CD4-positive, alpha-beta T cell treated with Interleukin-4 for 1 hour (primary cell): ENCODE data around the gene MCOLN2.

Source experiments
- DNase-seq, 2 donors: peaks; one replicate each; pipeline ENCODE4 v3.0.0-alpha.2; 2020 to 2022

The MCOLN2 gene

DNA sequence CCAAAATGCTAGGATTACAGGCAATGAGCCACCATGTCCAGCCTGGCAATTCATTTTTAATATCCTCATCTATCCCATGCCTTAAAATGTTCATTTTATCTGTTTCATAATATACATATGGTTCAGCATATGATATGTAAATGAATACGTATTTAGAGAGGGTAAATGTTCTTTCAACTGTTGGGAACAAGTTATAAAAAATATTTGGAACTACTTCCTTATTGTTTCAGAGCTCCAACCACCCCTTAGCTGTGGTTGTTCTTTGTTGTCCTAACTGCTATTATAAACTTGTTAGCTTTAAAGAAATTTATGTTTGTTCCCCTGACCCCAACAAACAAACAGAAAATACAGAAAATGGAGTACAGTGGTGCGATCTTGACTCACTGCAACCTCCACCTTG is 14.5 kb downstream of the MCOLN2 start:
- no peak for DNase-seq

DNA sequence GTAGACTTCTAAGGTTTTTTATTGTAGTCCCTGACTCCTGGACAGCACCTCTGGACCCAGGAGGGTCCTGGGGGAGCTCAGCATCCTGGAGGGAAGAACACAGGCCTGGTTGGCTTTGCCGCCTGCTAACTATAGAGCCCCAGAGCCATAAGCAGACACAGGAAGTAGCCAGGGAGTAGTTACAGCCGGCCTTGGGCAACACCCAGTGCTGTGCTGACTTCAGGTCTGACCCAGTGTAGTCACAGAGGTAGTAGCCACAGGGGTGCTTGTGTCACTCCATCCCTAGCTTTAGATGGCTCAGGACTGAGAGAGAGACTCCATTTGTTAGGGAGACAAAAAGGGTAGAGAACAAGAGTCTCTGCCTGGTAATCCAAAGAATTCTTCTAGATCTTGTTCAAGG is 21.9 kb downstream of the MCOLN2 start:
- DNase-seq: no peak

- peak in 1 of 2 donors; percentile 22 for DNase-seq
Measured at GRCh38 chr1:84973498-84974334, 23.2 kb downstream of the MCOLN2 start.

GRCh38 chr1:84972377-84972987 is 24.4 kb downstream of the MCOLN2 start:
- no peak for DNase-seq

DNA sequence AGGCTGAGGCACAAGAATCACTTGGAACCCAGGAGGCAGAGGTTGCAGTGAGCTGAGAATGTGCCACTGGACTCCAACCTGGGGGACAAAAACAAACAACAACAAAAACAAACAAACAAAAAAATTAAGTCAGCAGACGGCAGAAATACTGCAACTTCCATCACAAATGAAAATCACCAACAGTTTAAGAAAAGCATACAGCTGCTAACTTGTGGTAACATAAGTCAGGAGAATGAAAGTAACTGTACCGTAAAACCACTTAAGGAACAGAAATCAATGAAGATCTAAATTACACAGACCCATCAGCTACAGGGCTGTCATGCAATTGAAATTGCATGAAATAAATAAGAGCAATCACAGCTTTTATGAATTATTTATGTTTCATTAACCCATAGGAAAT is 25.0 kb downstream of the MCOLN2 start:
- DNase-seq: no peak

- no peak for DNase-seq
Measured at GRCh38 chr1:84969489-84970250, 27.2 kb downstream of the MCOLN2 start.

DNA sequence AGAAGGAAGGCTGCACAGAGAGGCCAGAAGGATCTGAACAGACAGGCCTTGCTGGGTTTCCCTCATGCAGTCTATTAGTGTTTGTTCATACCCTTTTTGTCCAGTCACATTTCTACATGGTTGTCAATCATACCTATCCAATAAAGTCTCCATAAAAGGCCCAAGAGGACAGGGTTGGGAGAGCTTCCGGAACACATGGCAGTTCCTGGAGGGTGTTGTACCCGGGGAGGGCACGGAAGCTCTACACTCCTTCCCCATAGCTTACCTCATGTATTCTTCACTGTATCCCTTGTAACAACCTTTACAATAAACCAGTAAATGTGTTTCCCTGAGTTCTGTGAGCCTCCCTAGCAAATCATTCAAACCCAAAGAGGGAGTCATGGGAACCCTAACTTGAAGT is 28.0 kb downstream of the MCOLN2 start:
- no peak for DNase-seq

DNA sequence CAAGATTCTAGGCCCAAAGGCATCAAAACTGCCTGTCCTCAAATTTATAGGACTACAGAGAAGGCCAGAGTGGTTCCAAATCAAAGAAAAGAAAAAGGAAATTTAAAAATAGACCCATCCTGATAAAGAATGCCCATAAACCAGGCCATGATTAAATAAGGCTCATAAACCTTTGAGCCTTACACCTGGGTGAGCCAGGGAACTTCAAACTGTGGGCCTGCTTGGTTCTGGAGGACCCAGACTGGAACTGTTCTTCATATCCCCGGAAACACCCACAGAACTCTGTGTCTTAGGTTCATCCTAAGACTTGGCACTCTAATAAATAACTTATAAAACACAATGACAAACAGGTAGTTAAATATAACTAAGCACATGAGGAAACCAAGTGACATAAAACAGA is 28.8 kb downstream of the MCOLN2 start:
- DNase-seq: no peak

DNA sequence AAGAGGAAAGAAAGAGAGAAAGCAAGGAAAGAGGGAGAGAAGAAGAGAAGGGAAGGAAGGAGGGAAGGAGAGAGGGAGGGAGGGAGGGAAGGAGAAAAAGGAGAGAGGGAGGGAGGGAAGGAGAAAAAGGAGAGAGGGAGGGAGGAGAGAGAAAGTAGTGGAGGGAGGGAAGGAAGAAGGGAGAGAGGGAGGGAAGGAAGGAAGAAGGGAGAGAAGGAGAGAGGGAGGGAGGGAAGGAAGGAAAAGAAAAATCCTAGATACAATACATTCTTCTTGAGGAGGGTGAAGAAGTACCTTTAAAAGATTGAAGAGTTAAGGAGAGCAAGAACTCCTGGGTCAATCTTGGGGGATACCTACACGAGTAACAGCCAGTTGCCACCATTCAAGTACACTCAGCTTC is 29.2 kb downstream of the MCOLN2 start:
- DNase-seq: no peak

GRCh38 chr1:84963021-84963420 is 33.9 kb downstream of the MCOLN2 start:
- no peak for DNase-seq

DNA sequence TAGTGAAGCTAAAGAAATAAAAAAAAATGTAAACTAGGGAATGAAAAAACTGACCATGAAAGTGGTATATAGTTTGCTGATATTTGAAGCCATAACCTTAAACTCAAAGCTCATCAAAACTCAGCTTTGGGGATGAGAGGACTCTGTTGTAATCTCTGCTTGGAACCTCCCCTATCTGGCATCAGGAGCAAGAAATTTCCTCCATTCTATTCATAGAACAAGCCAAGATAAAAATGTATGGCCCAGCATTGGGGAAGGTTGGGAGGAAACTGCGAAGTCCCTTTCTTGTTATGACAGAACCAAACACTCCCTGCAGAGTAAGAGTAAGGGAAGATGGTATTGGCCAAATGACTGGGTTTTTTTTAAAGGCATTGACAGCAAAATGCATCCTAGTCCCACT is 35.6 kb downstream of the MCOLN2 start:
- no peak for DNase-seq

- no peak for DNase-seq
Measured at GRCh38 chr1:84960371-84960770, 36.5 kb downstream of the MCOLN2 start.

DNA sequence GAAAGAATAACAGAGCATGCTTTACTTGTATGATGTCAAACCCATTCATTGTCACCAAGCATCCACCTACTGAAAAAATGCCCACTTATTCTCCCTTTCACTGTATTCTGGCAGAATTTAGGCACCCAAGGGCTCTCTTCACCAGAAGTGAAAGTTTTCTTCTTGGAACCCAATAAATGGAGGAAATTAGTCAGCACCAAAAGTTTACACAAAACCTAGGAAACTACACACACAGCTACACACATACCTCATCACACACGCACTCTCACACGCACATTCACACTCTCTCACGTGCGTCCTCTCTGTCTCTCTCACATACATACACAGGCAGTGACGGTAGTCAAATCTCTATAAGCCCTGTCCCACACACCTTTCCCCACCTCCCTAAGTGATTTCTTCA is 37.6 kb downstream of the MCOLN2 start:
- peak in 1 of 2 donors; percentile 34 for DNase-seq

DNA sequence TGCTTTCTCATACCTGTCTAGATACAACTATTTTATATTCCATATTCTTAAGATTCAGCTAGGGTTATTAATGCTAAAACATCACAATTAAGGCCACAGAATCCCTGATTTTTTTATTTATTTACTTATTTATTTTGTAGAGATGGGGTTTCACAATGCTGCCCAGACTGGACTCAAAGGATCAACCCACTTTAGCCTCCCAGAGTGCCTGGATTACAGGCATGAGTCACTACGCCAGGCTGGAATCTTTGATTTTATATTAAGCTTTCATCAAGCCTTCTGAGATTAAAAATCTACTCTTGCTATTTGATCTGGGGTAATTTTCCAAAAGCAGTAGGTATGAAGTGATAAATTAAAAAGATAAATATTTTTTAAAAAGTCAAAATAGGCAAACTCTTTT is 38.9 kb downstream of the MCOLN2 start:
- DNase-seq: no peak

GRCh38 chr1:84956655-84957054 is 40.3 kb downstream of the MCOLN2 start:
- no peak for DNase-seq

DNA sequence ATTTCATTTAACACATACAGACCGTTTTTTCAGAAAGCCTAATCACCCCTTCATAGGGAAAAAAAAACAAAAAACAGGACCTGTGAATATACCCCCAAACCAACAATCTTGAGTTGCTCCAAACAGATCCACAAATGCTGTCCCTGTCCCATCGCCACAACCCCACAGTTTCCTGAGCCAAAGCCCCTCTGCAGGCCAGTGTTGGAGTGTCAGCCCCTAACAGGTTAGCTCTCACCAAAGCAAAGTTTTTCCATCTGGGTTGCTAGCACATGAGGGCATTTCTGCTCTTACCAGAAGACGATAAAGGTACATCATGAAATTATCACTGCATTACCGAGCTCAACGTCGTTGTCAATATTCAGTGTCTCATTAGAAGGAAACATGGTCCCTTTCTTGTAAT is 40.8 kb downstream of the MCOLN2 start:
- no peak for DNase-seq

DNA sequence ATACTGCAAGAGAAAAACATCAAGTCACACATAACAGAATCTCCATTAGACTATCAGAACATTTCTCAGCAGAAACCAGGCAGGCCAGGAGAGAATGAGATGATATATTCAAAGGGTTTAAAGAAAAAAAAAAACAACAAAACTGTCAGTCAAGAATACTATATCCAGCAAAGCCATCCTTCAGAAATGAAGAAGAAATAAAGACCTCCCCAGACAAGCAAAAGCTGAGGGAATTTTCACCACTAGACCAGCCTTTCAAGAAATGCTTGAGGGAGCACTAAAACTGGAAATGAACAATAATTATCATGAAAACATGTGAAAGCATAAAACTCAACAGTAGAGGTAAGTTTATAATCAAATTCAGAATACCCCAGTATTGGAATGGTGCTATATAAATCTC is 47.2 kb downstream of the MCOLN2 start:
- no peak for DNase-seq

GRCh38 chr1:84947536-84948410 is 49.1 kb downstream of the MCOLN2 start:
- DNase-seq: no peak

DNA sequence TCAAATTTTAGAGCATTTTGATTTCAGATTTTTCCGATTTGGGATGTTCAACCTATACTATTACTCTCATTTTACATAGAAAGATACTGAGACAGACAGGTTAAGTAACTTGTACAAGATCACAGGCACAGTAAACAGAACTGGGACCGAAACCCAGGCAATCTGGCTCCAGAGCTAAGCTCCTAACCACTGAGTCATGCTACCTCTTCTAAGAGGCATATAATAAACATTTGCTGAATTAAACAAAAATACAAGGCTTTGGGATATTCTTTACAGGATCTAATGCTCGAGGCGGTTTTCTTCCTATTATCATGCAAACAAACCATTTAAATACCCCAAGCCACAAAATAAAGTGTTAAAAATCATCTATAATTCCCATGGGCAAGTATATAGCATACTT is 50.3 kb downstream of the MCOLN2 start:
- no peak for DNase-seq

- peak; percentile 81 to 92 for DNase-seq
Measured at GRCh38 chr1:84944767-84945486, 52.0 kb downstream of the MCOLN2 start.

DNA sequence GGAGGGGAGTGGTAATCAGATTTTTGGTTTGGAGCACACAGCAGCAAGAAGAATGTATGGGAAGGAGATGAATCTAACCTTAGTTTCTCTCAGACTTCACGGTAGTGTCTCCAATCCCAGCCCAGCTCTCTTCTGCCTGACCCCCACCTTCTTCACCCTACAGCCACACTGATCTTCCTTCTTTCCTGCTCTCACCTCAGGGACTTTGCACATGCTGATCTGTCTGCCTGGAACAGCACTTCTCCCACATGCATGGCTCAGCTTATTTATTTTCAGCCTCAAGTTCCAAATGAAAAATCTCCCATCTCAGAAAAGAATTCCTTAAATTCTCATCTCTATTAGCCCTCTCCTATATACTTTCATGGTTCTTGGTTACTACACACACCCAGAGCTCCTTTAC is 55.1 kb downstream of the MCOLN2 start:
- DNase-seq: no peak

DNA sequence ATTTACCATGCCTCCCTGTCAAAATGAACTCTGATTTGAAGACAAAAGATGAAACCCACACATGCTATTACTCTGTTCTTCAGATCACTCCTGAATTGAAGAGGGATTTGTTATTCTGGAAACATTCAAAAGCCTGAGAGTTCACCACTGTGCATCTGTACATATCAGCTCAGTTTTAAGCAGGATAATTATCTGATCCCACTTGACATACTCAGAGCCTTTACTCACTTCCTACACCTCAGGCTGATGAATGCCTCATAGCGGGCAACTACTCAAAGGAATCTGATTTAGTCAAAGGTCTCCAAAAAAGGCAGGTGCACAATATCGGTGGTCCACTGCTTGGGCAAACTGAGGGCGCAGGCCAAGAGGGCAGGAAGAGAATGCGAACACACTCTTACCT is 56.4 kb downstream of the MCOLN2 start:
- DNase-seq: no peak
